Stimulated activated CD4-positive, alpha-beta T cell treated with anti-CD3 and anti-CD28 coated beads, Interleukin-12 subunit alpha, Interleukin-12 subunit beta, amount 100 ng/mL, for 48 hours (primary cell): ENCODE data around the gene GP9.
"Not testable (repeated sequence)": the region's sequence is repeated elsewhere in the genome, so short reads cannot be mapped to it uniquely, and the experiment has no call there.

Experiments used
- DNase-seq, 3 donors: peaks; one replicate each; pipeline ENCODE4 v3.0.0-alpha.2; 2020; ENCODE audit warnings: low read depth in 2 of 3, low spot score in 1 of 3

The GP9 gene

DNA sequence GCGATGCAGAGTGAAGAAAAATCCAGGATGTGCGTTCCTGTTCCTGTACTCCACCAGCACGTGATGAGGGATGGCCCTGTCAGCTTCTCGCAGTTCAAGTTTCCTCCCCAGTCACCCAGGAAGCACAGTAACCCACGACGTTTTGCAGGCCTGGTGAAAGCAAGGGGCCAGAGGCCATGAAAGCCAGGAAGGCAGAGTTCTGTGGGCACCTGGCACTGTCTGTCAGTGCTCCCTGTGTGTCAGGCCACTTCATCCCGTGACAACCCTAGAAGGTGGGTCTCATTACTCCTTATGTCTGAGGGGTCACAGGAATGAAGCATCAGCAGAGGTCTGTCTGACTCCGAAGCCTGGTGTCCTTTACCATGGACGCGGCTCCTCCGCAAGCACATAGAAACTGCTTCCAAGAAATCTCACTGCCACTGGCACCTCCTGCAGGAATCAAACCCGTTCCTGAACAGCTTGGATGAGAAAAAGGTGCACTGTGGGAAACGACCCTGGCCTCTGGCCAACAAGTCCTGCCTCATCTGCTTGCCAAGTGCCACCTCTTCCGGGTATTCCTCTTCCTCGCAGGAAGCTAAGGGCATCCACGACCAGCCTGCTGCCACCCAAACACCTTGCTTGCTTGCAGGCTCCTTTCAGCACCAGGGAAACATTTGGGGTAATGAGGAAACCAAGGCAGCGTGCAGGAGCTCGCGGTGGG lies 46.4 kb downstream of the GP9 start:
- no peak for DNase-seq

DNA sequence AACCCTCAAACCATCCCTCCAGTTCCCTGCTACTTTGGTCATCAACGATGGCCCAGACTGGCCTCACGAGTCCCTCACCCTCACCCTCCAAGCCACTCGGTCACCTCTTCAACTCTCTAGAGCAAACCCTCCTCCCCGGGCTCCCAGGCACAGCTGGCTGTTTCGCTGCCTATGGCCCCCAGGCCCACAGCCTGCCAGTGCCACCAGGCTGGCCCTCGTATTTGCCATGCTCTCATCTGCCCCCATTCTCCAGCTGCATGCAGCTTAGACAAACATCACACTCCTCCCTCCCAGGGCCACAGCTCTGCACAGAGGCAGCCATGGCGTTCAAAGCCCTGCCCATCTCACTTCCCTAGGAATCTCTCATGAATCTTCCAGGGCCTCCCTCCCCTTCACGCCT lies 47.2 kb downstream of the GP9 start:
- no peak for DNase-seq

DNA sequence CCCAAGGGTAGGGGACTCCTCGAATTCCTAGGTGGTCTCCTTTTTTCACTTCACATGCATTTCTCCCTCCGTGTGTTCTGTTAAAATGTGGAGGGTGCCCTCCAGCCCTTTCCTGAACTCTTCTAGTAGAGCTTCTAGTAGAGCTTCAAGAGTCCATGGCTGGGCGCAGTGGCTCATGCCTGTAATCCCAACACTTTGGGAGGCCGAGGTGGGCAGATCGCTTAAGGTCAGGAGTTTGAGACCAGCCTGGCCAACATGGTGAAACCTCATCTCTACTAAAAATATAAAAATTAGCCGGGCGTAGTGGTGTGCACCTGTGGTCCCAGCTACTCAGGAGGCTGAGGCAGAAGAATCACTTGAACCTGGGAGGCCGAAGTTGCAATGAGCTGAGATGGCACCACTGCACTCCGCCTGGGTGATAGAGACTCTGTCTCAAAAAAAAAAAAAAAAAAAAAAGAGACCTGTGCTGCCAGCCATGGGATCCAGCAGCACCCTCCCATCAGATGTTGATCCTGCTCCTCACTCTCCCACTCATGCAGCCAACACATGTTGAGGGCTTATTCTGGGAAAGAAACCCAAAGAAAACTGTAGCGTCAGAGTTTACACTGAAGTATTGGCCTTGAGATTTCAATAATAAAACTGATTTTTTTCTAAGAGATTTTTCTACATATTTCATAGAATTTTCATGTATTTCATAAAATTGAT lies 50.6 kb downstream of the GP9 start:
- DNase-seq: not testable (repeated sequence)
